Measurements from ENCODE around the gene ATPAF2.

ATPAF2 gene

GRCh38 chr17:18033442-18034099 is 5.4 kb downstream of the ATPAF2 start:
- H3K4me3 ChIP-seq (ENCODE audit: low read depth, low read length) = no peak overlapping the region
- in situ Hi-C loops (cut with HindIII; ENCODE audit: low sequenced_read_pairs) = loop anchor here (5.0 to 25.0 kb wide), 2 partner anchors 146 to 371 kb away; no protein-coding TSS in a partner anchor
- peak; percentile 58 for TF ChIP-seq CTCF (IDR thresholded peaks at IDR 0.05; ENCODE audit: low read depth, low read length, missing control alignments)
- peak; percentile 85 for DNase-seq (ENCODE audit: low read depth)

GRCh38 chr17:18031955-18032354 is 7.0 kb downstream of the ATPAF2 start:
- no peak overlapping the region for H3K4me3 ChIP-seq (ENCODE audit: low read depth, low read length)
- DNase-seq (ENCODE audit: low read depth) = peak; percentile 28
- in situ Hi-C loops (cut with HindIII; ENCODE audit: low sequenced_read_pairs) = loop anchor here (5.0 to 25.0 kb wide), 2 partner anchors 145 to 370 kb away; no protein-coding TSS in a partner anchor
- no peak for TF ChIP-seq CTCF (IDR thresholded peaks at IDR 0.05; ENCODE audit: low read depth, low read length, missing control alignments)

- no peak overlapping the region for H3K4me3 ChIP-seq (ENCODE audit: low read depth, low read length)
- in situ Hi-C loops (cut with HindIII; ENCODE audit: low sequenced_read_pairs) = loop anchor here (25.0 kb wide), 1 partner anchor 367 kb away; no protein-coding TSS in a partner anchor
- TF ChIP-seq CTCF (IDR thresholded peaks at IDR 0.05; ENCODE audit: low read depth, low read length, missing control alignments) = no peak
- DNase-seq (ENCODE audit: low read depth) = no peak
These were observed 9.9 kb downstream of the ATPAF2 start for GRCh38 chr17:18028952-18029540.

GRCh38 chr17:18028114-18028951 is 10.6 kb downstream of the ATPAF2 start:
- H3K4me3 ChIP-seq (ENCODE audit: low read depth, low read length) = no peak overlapping the region
- in situ Hi-C loops (cut with HindIII; ENCODE audit: low sequenced_read_pairs) = loop anchor here (25.0 kb wide), 1 partner anchor 366 kb away; no protein-coding TSS in a partner anchor
- DNase-seq (ENCODE audit: low read depth) = no peak
- TF ChIP-seq CTCF (IDR thresholded peaks at IDR 0.05; ENCODE audit: low read depth, low read length, missing control alignments) = no peak

GRCh38 chr17:18027280-18027679 is 11.7 kb downstream of the ATPAF2 start:
- in situ Hi-C loops (cut with HindIII; ENCODE audit: low sequenced_read_pairs) = loop anchor here (25.0 kb wide), 1 partner anchor 365 kb away; no protein-coding TSS in a partner anchor
- DNase-seq (ENCODE audit: low read depth) = no peak
- H3K4me3 ChIP-seq (ENCODE audit: low read depth, low read length) = no peak overlapping the region
- TF ChIP-seq CTCF (IDR thresholded peaks at IDR 0.05; ENCODE audit: low read depth, low read length, missing control alignments) = no peak

Data from astrocyte of the cerebellum (primary cell).